ENCODE measurements around the gene PPARG. TPM values are rescaled to one million over a fixed set of nuclear protein-coding genes. Genes with fewer than 3 reads are reported as not detected.
A peak's percentile ranks its signal among the peaks of the same experiment; 100 is the strongest.

Gene PPARG
- total RNA-seq, 4 donors from 2014 or later, result 199 to 374 (median 218) TPM

GRCh38 chr3:12287727-12288181 is 1.1 kb upstream of the PPARG start:
- peak; percentile 72 for ATAC-seq (ENCODE audit: low FRiP score)
- DNase-seq (ENCODE audit: low spot score), result no peak
- TF ChIP-seq, protein P1, sequence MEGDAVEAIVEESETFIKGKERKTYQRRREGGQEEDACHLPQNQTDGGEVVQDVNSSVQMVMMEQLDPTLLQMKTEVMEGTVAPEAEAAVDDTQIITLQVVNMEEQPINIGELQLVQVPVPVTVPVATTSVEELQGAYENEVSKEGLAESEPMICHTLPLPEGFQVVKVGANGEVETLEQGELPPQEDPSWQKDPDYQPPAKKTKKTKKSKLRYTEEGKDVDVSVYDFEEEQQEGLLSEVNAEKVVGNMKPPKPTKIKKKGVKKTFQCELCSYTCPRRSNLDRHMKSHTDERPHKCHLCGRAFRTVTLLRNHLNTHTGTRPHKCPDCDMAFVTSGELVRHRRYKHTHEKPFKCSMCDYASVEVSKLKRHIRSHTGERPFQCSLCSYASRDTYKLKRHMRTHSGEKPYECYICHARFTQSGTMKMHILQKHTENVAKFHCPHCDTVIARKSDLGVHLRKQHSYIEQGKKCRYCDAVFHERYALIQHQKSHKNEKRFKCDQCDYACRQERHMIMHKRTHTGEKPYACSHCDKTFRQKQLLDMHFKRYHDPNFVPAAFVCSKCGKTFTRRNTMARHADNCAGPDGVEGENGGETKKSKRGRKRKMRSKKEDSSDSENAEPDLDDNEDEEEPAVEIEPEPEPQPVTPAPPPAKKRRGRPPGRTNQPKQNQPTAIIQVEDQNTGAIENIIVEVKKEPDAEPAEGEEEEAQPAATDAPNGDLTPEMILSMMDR (IDR thresholded peaks at IDR 0.05), result no peak

GRCh38 chr3:12289524-12289923 is 654 bp downstream of the PPARG start:
- TF ChIP-seq, protein P1 (IDR thresholded peaks at IDR 0.05), result no peak
- DNase-seq (ENCODE audit: low spot score), result no peak
- ATAC-seq (ENCODE audit: low FRiP score), result no peak

- DNase-seq (ENCODE audit: low spot score) (no peak), ATAC-seq (ENCODE audit: low FRiP score) (no peak)
- TF ChIP-seq, protein P1 (IDR thresholded peaks at IDR 0.05), result no peak
Measured at GRCh38 chr3:12292770-12293169, 3.9 kb downstream of the PPARG start.

GRCh38 chr3:12294885-12295580 is 6.2 kb downstream of the PPARG start:
- ATAC-seq (ENCODE audit: low FRiP score) (no peak), DNase-seq (ENCODE audit: low spot score) (no peak)
- TF ChIP-seq, protein P1 (IDR thresholded peaks at IDR 0.05), result no peak

- DNase-seq (ENCODE audit: low spot score) (no peak), ATAC-seq (ENCODE audit: low FRiP score) (no peak)
- TF ChIP-seq, protein P1 (IDR thresholded peaks at IDR 0.05), result no peak
Measured at GRCh38 chr3:12296511-12296910, 7.6 kb downstream of the PPARG start.

DNA sequence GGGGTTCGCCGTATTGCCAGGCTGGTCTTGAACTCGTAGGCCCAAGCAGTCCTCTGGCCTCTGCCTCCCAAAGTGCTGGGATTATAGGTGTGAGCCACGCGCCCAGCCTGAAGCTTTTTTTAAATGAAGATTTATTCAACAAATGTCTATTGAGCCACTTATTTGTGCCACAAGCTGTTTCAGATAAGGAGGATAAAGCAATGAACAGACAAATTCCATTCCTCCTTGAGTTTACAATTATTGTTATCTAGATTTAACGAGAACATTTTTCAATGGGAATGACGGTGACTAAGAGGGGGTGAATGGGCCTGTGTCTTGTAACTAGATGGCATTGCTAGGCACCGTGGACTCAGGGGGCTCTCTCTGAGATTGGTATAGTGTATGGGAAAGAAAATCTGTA is 10.2 kb downstream of the PPARG start:
- ATAC-seq (ENCODE audit: low FRiP score) (no peak), DNase-seq (ENCODE audit: low spot score) (no peak)
- TF ChIP-seq, protein P1 (IDR thresholded peaks at IDR 0.05), result no peak

DNA sequence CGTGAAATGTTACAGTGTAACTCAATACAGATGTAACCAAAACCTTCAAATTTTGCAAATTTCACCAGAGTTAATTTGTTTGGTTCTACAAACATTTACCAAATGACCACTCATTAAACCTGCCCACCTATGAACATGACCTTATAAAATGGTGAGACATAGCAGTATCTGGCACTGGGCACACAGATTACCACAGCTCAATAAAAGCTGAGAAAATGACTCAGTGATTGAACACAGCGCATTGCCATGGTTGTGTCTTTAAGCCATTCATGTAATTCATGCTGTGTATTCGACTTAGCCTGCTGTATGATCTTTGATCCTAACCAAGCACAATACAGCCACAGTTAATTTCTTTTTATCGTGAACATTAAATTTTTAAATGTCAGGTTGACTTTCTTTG is 11.3 kb downstream of the PPARG start:
- TF ChIP-seq, protein P1 (IDR thresholded peaks at IDR 0.05), result no peak
- DNase-seq (ENCODE audit: low spot score) (no peak), ATAC-seq (ENCODE audit: low FRiP score) (no peak)

All from omental fat pad (tissue), 4 donors.